Endothelial cell of umbilical vein (primary cell): Measurements from ENCODE around the gene TM4SF4. TPM values are rescaled to one million over a fixed set of nuclear protein-coding genes. Genes with fewer than 3 reads are reported as not detected.
"Not testable (repeated sequence)": the region's sequence is repeated elsewhere in the genome, so short reads cannot be mapped to it uniquely, and the experiment has no call there.

Experiments used
- BruUV-seq: library from RNA; stranded (reverse); fragments of 400-500 nt; replicated peaks from 2 replicates; lab custom pipeline; 2021; lab: Mats Ljungman, UMichigan
- CTCF ChIA-PET: fragments of 300-600, 350-600 bp; sonication (Branson Sonifier 250); formaldehyde crosslinking; loops from one replicate; lab custom pipeline; 2021; ENCODE audit warnings: antibody characterized with exemption, inconsistent platforms; lab: Charles Lee
- POLR2A ChIA-PET: fragments of 300-600, 350-600 bp; sonication (Branson Sonifier 250); formaldehyde crosslinking; loops from one replicate; lab custom pipeline; 2021; ENCODE audit warnings: antibody characterized with exemption, inconsistent platforms; lab: Charles Lee
- DNase-seq: peaks from one replicate; pipeline ENCODE4 v3.0.0-alpha.2; 2011; ENCODE audit warnings: low read depth, low spot score
- FAIRE-seq: peaks from 2 replicates; lab custom pipeline; 2011; peaks lifted over from hg19 to GRCh38; lab: Jason Lieb, UNC
- H2AFZ ChIP-seq: 2 replicates; pipeline ENCODE4 v1.6.0; 2012; ENCODE audit warnings: low read depth, low read length, control low read depth, inconsistent platforms
- H3K27ac ChIP-seq: 2 replicates; pipeline ENCODE4 v1.5.1; 2011; ENCODE audit warnings: low read depth, mild to moderate bottlenecking, control low read depth, low read length, moderate library complexity; ENCODE audit not compliant: insufficient read depth
- H3K27me3 ChIP-seq, 2 experiments: 2 replicates each; pipeline versions ENCODE4 v1.6.0 to v1.6.1; 2011; ENCODE audit warnings: low read length in 2 of 2, mixed read lengths in 1 of 2; ENCODE audit not compliant: control insufficient read depth in 2 of 2, insufficient read depth in 2 of 2
- H3K36me3 ChIP-seq, 2 experiments: 2 replicates in 1 of 2; 3 replicates in 1 of 2; pipeline ENCODE4 v1.5.1; 2011; ENCODE audit warnings: low read length in 2 of 2, mild to moderate bottlenecking in 1 of 2, moderate library complexity in 1 of 2; ENCODE audit not compliant: control insufficient read depth in 2 of 2, insufficient read depth in 2 of 2; ENCODE audit errors: extremely low read depth in 1 of 2
- H3K4me1 ChIP-seq: 3 replicates; pipeline ENCODE4 v1.5.1; 2011; ENCODE audit warnings: mild to moderate bottlenecking, low read length; ENCODE audit not compliant: control insufficient read depth, insufficient read depth; ENCODE audit errors: extremely low read depth
- H3K4me2 ChIP-seq: 2 replicates; pipeline ENCODE4 v1.6.1; 2011; ENCODE audit warnings: low read length, control low read depth, mixed read lengths; ENCODE audit not compliant: insufficient read depth
- H3K4me3 ChIP-seq, 3 experiments: fragments of 200-600 bp in 1 of 3; sonication (generic), shearing (Covaris generic) in 1 of 3; replicated peaks in 1 of 3; 2 replicates each; pipeline ENCODE4 v1.5.1; 2011 to 2016; ENCODE audit warnings: control low read depth in 3 of 3, low read length in 3 of 3, mild to moderate bottlenecking in 2 of 3, inconsistent platforms in 1 of 3, low read depth in 1 of 3, moderate library complexity in 1 of 3; ENCODE audit not compliant: insufficient read depth in 1 of 3
- H3K79me2 ChIP-seq: 2 replicates; pipeline ENCODE4 v1.6.0; 2012; ENCODE audit warnings: low read length, inconsistent platforms; ENCODE audit not compliant: control insufficient read depth, insufficient read depth
- H3K9ac ChIP-seq: replicated peaks from 2 replicates; pipeline ENCODE3; 2011; ENCODE audit warnings: low read length, control low read depth; ENCODE audit not compliant: insufficient read depth; ENCODE audit errors: extremely low read depth
- H3K9me1 ChIP-seq: replicated peaks from 3 replicates; pipeline ENCODE4 v1.6.0; 2011; ENCODE audit warnings: mild to moderate bottlenecking, low read length; ENCODE audit not compliant: control insufficient read depth, insufficient read depth; ENCODE audit errors: extremely low read depth
- H3K9me3 ChIP-seq: replicated peaks from 2 replicates; pipeline ENCODE4 v1.5.1; 2012; ENCODE audit warnings: low read length, inconsistent platforms; ENCODE audit not compliant: control insufficient read depth, insufficient read depth
- H4K20me1 ChIP-seq: replicated peaks from 2 replicates; pipeline ENCODE3; 2011; ENCODE audit warnings: mild to moderate bottlenecking, low read length; ENCODE audit not compliant: control insufficient read depth, insufficient read depth; ENCODE audit errors: extremely low read depth
- EZH2 ChIP-seq: IDR thresholded peaks from 2 replicates; pipeline ENCODE4 v1.6.1; 2012; ENCODE audit warnings: borderline replicate concordance, low read depth, mild to moderate bottlenecking, moderate library complexity, low read length, inconsistent platforms; ENCODE audit not compliant: severe bottlenecking
- FOS ChIP-seq: IDR thresholded peaks from 2 replicates; pipeline ENCODE4 v1.6.1; 2011; ENCODE audit warnings: mild to moderate bottlenecking, low read length, moderate library complexity, borderline replicate concordance; ENCODE audit not compliant: insufficient read depth
- GATA2 ChIP-seq: IDR thresholded peaks from 2 replicates; pipeline ENCODE4 v1.7.0; 2011; ENCODE audit warnings: low read depth, mild to moderate bottlenecking, moderate library complexity, mixed read lengths, low read length; ENCODE audit not compliant: insufficient read length, insufficient read depth
- JUN ChIP-seq: IDR thresholded peaks from 2 replicates; pipeline ENCODE4 v1.6.1; 2011; ENCODE audit warnings: borderline replicate concordance, low read depth; ENCODE audit not compliant: insufficient read length, insufficient read depth
- MYC ChIP-seq: IDR thresholded peaks from one replicate; pipeline ENCODE4 v1.6.1; 2011; ENCODE audit warnings: mild to moderate bottlenecking, low read depth, low read length
- POLR2A ChIP-seq: IDR thresholded peaks from 2 replicates; pipeline ENCODE4 v1.6.1; 2012; ENCODE audit warnings: low read depth, mild to moderate bottlenecking, control low read depth, low read length
- POLR2AphosphoS5 ChIP-seq: IDR thresholded peaks from 2 replicates; pipeline ENCODE4 v1.6.1; 2012; ENCODE audit warnings: low read depth, mild to moderate bottlenecking, control low read depth, low read length, moderate library complexity; ENCODE audit not compliant: insufficient read depth
- dilution Hi-C: fragments of 300-500 bp; cut with MboI; formaldehyde crosslinking; loops from one replicate; pipeline ENCODE4 v1.15.0; 2019; ENCODE audit warnings: low sequenced_read_pairs; ENCODE audit not compliant: extremely low pct_ligation_motif_present
- intact Hi-C: fragments of 100-400 bp; cut with micrococcal nuclease; formaldehyde crosslinking; loops from one replicate; pipeline ENCODE4 v1.10.0; 2022
- polyA plus RNA-seq, 4 experiments: library from polyadenylated mRNA; depleted of rRNA in 3 of 4; stranded (reverse) in 3 of 4; unstranded in 1 of 4; fragments of >200 nt; gene quantifications; 2 replicates each; pipeline versions ENCODE4 v1.2.1 to v1.2.3, GENCODE V29; 2011 to 2012; ENCODE audit warnings: missing spikeins in 1 of 4
- total RNA-seq: library from RNA; stranded (reverse); gene quantifications from 2 replicates; pipeline ENCODE4 v1.2.3, GENCODE V29; 2021
- TF ChIP-seq, protein P1 (sequence below): IDR thresholded peaks from 2 replicates; pipeline ENCODE4 v1.6.1; 2011; ENCODE audit not compliant: insufficient read depth, insufficient read length
- TF ChIP-seq, protein P2 (sequence below), 2 donors: IDR thresholded peaks; 1 replicate in 1 of 2; 2 replicates in 1 of 2; pipeline ENCODE4 v1.5.1; 2011; ENCODE audit warnings: low read length in 2 of 2, mild to moderate bottlenecking in 2 of 2, moderate library complexity in 2 of 2, control low read depth in 1 of 2, inconsistent platforms in 1 of 2, low read depth in 1 of 2; ENCODE audit not compliant: insufficient read depth in 1 of 2; ENCODE audit errors: extremely low read depth in 1 of 2

Gene TM4SF4
- total and polyA plus RNA-seq, 2 donors (not counting 3 experiments of a cell fraction or from before 2014, with no cell fraction given): not detected

DNA sequence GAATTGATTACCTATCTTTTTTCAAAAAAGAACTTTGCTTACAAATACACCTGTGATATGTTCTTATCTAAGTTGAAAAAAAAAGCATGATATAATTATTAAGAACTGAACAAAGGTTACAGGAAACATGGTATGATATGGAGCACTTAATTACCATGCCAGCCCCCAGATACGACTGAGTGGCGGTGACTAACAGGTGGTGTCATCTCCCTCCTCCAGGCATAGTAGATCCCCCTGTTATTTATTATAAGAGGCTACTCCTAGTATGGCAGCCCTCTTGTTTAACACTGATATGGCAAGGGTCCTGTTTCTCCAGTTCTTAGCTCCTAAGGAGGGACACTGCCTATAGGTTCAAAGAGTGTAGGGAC is 31.0 kb upstream of the TM4SF4 start:
- TF ChIP-seq POLR2AphosphoS5 (no peak), FOS (no peak), JUN (no peak), POLR2A (no peak), EZH2 (no peak), MYC (no peak), GATA2 (no peak)
- TF ChIP-seq, protein P1, sequence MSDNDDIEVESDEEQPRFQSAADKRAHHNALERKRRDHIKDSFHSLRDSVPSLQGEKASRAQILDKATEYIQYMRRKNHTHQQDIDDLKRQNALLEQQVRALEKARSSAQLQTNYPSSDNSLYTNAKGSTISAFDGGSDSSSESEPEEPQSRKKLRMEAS: no peak
- TF ChIP-seq, protein P2, sequence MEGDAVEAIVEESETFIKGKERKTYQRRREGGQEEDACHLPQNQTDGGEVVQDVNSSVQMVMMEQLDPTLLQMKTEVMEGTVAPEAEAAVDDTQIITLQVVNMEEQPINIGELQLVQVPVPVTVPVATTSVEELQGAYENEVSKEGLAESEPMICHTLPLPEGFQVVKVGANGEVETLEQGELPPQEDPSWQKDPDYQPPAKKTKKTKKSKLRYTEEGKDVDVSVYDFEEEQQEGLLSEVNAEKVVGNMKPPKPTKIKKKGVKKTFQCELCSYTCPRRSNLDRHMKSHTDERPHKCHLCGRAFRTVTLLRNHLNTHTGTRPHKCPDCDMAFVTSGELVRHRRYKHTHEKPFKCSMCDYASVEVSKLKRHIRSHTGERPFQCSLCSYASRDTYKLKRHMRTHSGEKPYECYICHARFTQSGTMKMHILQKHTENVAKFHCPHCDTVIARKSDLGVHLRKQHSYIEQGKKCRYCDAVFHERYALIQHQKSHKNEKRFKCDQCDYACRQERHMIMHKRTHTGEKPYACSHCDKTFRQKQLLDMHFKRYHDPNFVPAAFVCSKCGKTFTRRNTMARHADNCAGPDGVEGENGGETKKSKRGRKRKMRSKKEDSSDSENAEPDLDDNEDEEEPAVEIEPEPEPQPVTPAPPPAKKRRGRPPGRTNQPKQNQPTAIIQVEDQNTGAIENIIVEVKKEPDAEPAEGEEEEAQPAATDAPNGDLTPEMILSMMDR (IDR thresholded peaks at IDR 0.05; ENCODE audit: extremely low read depth in 1 of 2, insufficient read depth in 1 of 2, low read depth in 1 of 2, low read length in 2 of 2): no peak
- ChIA-PET CTCF (interaction anchor here (1.1 kb wide), 1 partner anchor 31 kb away, joined by 3 read pairs; no protein-coding TSS in a partner anchor), POLR2A (no interaction called here)
- peaks cover 21% of the 10 kb centered on the region for H3K4me1 ChIP-seq
- DNase-seq (no peak), FAIRE-seq (no peak)
- no peaks in the 10 kb centered on the region for H3K9me1 ChIP-seq
- dilution Hi-C loops (no loop called here), intact Hi-C loops (loop anchor here (5.0 kb wide), 1 partner anchor 41 kb away; no protein-coding TSS in a partner anchor)
- H2AFZ ChIP-seq: no peak overlapping the region
- BruUV-seq: no TSS peak
- no peak overlapping the region for H3K9ac ChIP-seq
- no peaks in the 10 kb centered on the region for H4K20me1 ChIP-seq
- H3K27me3 ChIP-seq: no peaks in the 10 kb centered on the region
- no peaks in the 10 kb centered on the region for H3K36me3 ChIP-seq
- no peak overlapping the region for H3K27ac ChIP-seq
- H3K9me3 ChIP-seq: no peaks in the 10 kb centered on the region
- no peak overlapping the region for H3K4me3 ChIP-seq
- no peak overlapping the region for H3K4me2 ChIP-seq
- no peaks in the 10 kb centered on the region for H3K79me2 ChIP-seq

DNA sequence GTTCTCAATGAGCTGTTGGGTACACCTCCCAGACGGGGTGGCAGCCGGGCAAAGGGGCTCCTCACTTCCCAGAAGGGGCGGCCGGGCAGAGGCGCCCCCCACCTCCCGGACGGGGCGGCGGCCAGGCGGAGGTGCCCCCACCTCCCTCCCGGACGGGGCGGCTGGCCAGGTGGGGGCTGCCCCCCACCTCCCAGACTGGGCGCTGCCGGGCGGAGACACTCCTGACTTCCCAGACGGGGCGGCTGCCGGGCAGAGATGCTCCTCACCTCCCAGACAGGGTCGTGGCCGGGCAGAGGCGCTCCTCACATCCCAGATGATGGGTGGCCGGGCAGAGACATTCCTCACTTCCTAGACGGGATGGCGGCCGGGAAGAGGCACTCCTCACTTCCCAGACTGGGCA is 29.6 kb upstream of the TM4SF4 start:
- POLR2A ChIA-PET: not testable (repeated sequence)

More for the DNA sequence above, 29.6 kb upstream of the TM4SF4 start:
- H2AFZ ChIP-seq, H3K4me3 ChIP-seq, BruUV-seq, H3K36me3 ChIP-seq, H3K79me2 ChIP-seq, H3K4me2 ChIP-seq, DNase-seq, H3K9me1 ChIP-seq, H4K20me1 ChIP-seq, H3K9me3 ChIP-seq, CTCF ChIA-PET, H3K9ac ChIP-seq, dilution Hi-C loops, H3K27ac ChIP-seq, FAIRE-seq, H3K27me3 ChIP-seq: not testable (repeated sequence)
- H3K4me1 ChIP-seq: peaks cover 28% of the 10 kb centered on the region
- intact Hi-C loops: loop anchor here (5.0 kb wide), 1 partner anchor 43 kb away; no protein-coding TSS in a partner anchor
